Mesothelial cell of epicardium (in vitro differentiated cells): Measurements from ENCODE around the gene RAP1A. TPM values are rescaled to one million over a fixed set of nuclear protein-coding genes. Genes with fewer than 3 reads are reported as not detected.

Experiments
- DNase-seq, 2 experiments: peaks; one replicate each; pipeline ENCODE4 v3.0.0; 2021; ENCODE audit warnings: low spot score in 2 of 2; ENCODE audit not compliant: unreplicated experiment in 2 of 2
- H3K27ac Mint-ChIP-seq: 2 replicates; pipeline ENCODE4 v1.8.0; 2021; ENCODE audit warnings: mixed read lengths
- H3K27me3 Mint-ChIP-seq: 2 replicates; pipeline ENCODE4 v1.8.0; 2021; ENCODE audit warnings: low read depth, mixed read lengths
- H3K36me3 Mint-ChIP-seq: 2 replicates; pipeline ENCODE4 v1.8.0; 2021; ENCODE audit warnings: mixed read lengths
- H3K4me1 Mint-ChIP-seq: 2 replicates; pipeline ENCODE4 v1.8.0; 2021; ENCODE audit warnings: mixed read lengths
- H3K4me3 Mint-ChIP-seq: 2 replicates; pipeline ENCODE4 v1.8.0; 2021; ENCODE audit warnings: mild to moderate bottlenecking, moderate library complexity, mixed read lengths
- H3K9me3 Mint-ChIP-seq: 2 replicates; pipeline ENCODE4 v1.8.0; 2021; ENCODE audit warnings: mixed read lengths
- total RNA-seq: library from RNA; stranded (reverse); gene quantifications from 3 replicates; pipeline ENCODE4 v1.2.1, GENCODE V29; 2021
- TF ChIP-seq, protein P1 (sequence below): fragments of 200-600 bp; sonication (generic); IDR thresholded peaks from one replicate; pipeline ENCODE4 v1.5.0; 2021; ENCODE audit warnings: antibody characterized with exemption; ENCODE audit not compliant: unreplicated experiment

Gene RAP1A
- 28.3 to 29.2 TPM (median 28.5 TPM) in 3 replicates for total RNA-seq

DNA sequence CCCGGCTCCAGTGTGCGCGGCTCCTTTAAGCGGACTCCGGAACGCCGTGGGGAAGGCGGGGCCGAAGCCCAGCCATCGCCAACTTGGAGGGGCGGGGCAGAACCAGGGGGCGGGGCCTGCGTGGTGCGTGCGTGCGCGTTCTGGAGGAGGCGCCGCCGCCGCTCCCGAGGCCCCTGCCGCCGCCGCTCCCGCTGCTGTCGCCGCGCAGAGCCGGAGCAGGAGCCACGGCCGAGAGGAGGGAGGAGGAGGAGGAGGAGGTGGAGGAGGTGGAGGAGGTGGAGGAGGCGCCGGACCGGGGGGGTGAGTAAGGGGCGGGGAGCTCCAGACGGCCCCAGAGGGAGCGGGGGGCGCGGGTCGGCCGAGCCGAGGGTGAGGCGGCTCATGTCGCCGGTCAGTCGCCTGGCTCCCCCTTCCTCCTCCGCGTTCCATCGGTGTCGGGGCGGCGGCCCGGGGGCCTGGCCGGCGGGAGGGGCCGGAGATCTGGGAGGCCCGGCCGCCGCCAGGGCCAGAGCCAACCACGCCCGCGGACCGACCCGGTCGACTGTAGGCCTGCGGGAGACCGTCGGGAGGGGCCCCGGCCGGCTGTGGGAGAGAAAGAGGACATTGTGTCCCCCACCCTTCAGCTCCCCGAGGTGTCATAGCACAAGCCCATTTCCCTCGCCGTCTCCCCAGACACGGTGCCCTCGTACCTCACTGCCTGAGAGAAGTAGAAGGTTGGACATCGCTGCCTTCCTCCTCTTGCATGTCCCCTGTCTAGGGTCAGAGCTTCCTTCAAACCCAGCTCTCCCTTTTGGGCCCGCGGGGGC lies at the start of gene RAP1A:
TSS of gene RAP1A (plus strand) at position 155 of the 806 bp plus-strand sequence. CDS start 71,572 bp downstream, outside the sequence.
- Mint-ChIP-seq H3K27me3 (no peaks in the 10 kb centered on the region), H3K4me1 (peaks cover 24% of the 10 kb centered on the region), H3K36me3 (no peaks in the 10 kb centered on the region), H3K27ac (peak within 1 kb of the TSS; percentile 60), H3K4me3 (peak within 1 kb of the TSS; percentile 78), H3K9me3 (no peaks in the 10 kb centered on the region)
- DNase-seq: peak; percentile 91 to 95
- TF ChIP-seq, protein P1, sequence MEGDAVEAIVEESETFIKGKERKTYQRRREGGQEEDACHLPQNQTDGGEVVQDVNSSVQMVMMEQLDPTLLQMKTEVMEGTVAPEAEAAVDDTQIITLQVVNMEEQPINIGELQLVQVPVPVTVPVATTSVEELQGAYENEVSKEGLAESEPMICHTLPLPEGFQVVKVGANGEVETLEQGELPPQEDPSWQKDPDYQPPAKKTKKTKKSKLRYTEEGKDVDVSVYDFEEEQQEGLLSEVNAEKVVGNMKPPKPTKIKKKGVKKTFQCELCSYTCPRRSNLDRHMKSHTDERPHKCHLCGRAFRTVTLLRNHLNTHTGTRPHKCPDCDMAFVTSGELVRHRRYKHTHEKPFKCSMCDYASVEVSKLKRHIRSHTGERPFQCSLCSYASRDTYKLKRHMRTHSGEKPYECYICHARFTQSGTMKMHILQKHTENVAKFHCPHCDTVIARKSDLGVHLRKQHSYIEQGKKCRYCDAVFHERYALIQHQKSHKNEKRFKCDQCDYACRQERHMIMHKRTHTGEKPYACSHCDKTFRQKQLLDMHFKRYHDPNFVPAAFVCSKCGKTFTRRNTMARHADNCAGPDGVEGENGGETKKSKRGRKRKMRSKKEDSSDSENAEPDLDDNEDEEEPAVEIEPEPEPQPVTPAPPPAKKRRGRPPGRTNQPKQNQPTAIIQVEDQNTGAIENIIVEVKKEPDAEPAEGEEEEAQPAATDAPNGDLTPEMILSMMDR: no peak

DNA sequence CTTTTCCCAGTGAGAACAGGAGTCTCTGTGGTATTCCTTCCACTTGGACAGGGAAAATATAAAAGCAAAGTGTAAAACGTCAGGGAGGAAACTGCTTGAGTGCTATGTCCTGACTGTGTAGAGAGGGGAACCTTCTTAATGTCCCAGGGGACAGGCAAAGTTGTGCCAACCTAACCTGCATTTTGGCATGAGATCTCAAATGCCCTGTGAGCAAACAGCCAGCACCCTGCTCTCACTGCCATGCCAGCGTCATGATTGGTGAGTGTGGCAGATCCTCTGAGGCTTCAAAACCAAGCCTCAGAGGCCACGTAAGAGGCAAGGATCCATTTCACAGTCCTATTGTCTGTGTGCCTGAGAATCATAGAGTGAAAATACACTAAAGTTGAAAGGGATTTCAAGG lies 49.7 kb upstream of the RAP1A start:
- no peaks in the 10 kb centered on the region for H3K36me3 Mint-ChIP-seq
- H3K4me3 Mint-ChIP-seq: no peak overlapping the region
- no peak for DNase-seq
- no peak overlapping the region for H3K27ac Mint-ChIP-seq
- H3K27me3 Mint-ChIP-seq: no peaks in the 10 kb centered on the region
- no peaks in the 10 kb centered on the region for H3K9me3 Mint-ChIP-seq
- TF ChIP-seq, protein P1: no peak
- H3K4me1 Mint-ChIP-seq: peaks cover 11% of the 10 kb centered on the region

DNA sequence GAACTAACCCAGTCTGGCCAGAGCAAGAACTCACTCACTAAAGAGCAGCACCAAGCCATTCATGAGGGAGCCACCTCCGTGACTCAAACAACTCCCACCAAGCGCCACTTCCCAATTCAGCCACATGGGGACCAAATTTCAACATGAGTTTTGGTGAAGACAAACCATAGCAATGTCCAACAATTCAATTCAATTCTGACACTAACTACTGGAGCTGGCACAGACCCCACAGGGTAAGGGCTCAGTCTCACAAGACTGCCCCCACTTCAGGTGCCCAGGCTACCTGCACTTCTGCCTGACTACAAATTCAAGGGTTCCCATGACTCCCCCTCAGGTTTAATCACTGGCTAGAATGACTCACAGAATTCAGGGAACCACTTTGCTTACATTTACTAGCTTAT lies 48.8 kb upstream of the RAP1A start:
- Mint-ChIP-seq H3K36me3 (no peaks in the 10 kb centered on the region), H3K4me3 (no peak overlapping the region), H3K27me3 (no peaks in the 10 kb centered on the region), H3K9me3 (no peaks in the 10 kb centered on the region), H3K4me1 (peaks cover 11% of the 10 kb centered on the region), H3K27ac (no peak overlapping the region)
- TF ChIP-seq, protein P1: peak; percentile 57
- no peak for DNase-seq

DNA sequence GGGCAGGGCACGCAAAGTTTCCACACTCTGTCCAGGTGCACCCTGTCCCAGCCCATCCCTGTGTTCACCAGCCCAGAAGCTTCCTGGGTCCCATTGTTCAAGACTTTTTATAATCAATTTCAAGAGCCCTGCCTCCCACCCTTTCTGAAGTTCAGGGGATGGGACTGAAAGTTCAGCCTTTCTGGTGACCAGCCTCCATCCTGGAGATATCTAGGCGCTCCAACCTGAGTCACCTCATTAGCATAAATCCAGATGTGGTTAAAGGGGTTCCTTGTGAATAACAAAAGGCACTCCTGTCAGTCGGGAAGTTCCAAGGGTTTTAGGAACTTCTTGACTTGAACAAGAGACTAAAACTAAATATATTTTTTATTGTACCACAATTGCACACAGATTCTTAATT lies 48.4 kb upstream of the RAP1A start:
- no peaks in the 10 kb centered on the region for H3K9me3 Mint-ChIP-seq
- no peaks in the 10 kb centered on the region for H3K36me3 Mint-ChIP-seq
- no peak overlapping the region for H3K4me3 Mint-ChIP-seq
- peaks cover 11% of the 10 kb centered on the region for H3K4me1 Mint-ChIP-seq
- no peak for DNase-seq
- no peak overlapping the region for H3K27ac Mint-ChIP-seq
- TF ChIP-seq, protein P1: no peak
- no peaks in the 10 kb centered on the region for H3K27me3 Mint-ChIP-seq

DNA sequence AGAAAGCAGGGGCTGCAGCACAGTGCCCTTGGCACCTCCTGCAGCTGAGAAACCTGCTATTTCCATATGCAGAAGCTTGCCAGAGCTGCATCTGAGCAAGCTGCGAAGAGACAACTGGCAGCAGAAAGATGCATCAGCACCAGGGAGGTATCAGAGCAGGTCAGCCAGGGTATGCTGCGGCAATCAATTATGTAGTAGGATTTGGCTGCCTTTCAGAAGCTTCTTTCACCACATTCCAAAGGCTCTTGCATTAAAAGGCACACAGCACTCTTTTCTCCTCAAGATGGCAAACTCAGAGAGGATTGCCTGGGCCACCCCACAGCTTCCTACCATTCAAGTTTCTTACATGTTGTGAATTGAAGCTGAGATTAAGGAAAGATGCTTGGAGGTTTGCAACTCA lies 47.6 kb upstream of the RAP1A start:
- Mint-ChIP-seq H3K4me3 (no peak overlapping the region), H3K27me3 (no peaks in the 10 kb centered on the region), H3K27ac (no peak overlapping the region), H3K9me3 (no peaks in the 10 kb centered on the region), H3K4me1 (peaks cover 11% of the 10 kb centered on the region), H3K36me3 (no peaks in the 10 kb centered on the region)
- no peak for DNase-seq
- TF ChIP-seq, protein P1: no peak
